Natural killer cell (primary cell): ENCODE measurements around the gene SFTPB. TPM values are rescaled to one million over a fixed set of nuclear protein-coding genes. Genes with fewer than 3 reads are reported as not detected.
A peak's percentile ranks its signal among the peaks of the same experiment; 100 is the strongest.

Source experiments
- ATAC-seq, 3 donors: fragments of 150-1000 bp in 2 of 3; fragments of 200-7000 bp in 1 of 3; cut with Tn5 transposase; 1 replicate in 1 of 3; 2 replicates in 2 of 3; pipeline ENCODE4 v1.10.0; 2021; ENCODE audit warnings: mild to moderate bottlenecking in 2 of 3, moderate library complexity in 2 of 3
- DNase-seq, 2 donors: peaks; one replicate each; pipeline versions ENCODE4 v3.0.0 to v3.0.0-alpha.2; 2013 to 2021; ENCODE audit warnings: mixed read lengths in 1 of 2
- H3K27ac ChIP-seq: one replicate; pipeline ENCODE4 v1.5.1; 2013; ENCODE audit warnings: mild to moderate bottlenecking, low read length
- H3K27me3 ChIP-seq: one replicate; pipeline ENCODE4 v1.6.1; 2013; ENCODE audit warnings: low read length; ENCODE audit not compliant: control insufficient read depth, insufficient read depth
- H3K36me3 ChIP-seq: one replicate; pipeline ENCODE4 v1.6.1; 2013; ENCODE audit warnings: low read length; ENCODE audit not compliant: control insufficient read depth, insufficient read depth
- H3K4me1 ChIP-seq: one replicate; pipeline ENCODE4 v1.6.1; 2013; ENCODE audit warnings: low read length; ENCODE audit not compliant: control insufficient read depth, insufficient read depth
- H3K4me3 ChIP-seq: one replicate; pipeline ENCODE4 v1.5.1; 2013; ENCODE audit warnings: low read length
- H3K9me3 ChIP-seq: one replicate; pipeline ENCODE4 v1.6.1; 2013; ENCODE audit warnings: low read length; ENCODE audit not compliant: control insufficient read depth, insufficient read depth
- H3K27ac Mint-ChIP-seq, 2 donors: one replicate each; pipeline ENCODE4 v1.8.0; 2022; ENCODE audit warnings: mild to moderate bottlenecking in 2 of 2, mixed read lengths in 2 of 2, moderate library complexity in 1 of 2
- H3K27me3 Mint-ChIP-seq, 2 donors: one replicate each; pipeline ENCODE4 v1.8.0; 2022; ENCODE audit warnings: low read depth in 2 of 2, mixed read lengths in 2 of 2
- H3K36me3 Mint-ChIP-seq: one replicate; pipeline ENCODE4 v1.8.0; 2022; ENCODE audit warnings: mixed read lengths
- H3K4me1 Mint-ChIP-seq, 2 donors: one replicate each; pipeline ENCODE4 v1.8.0; 2022; ENCODE audit warnings: mixed read lengths in 2 of 2
- H3K4me3 Mint-ChIP-seq: one replicate; pipeline ENCODE4 v1.8.0; 2022; ENCODE audit warnings: mild to moderate bottlenecking, moderate library complexity, mixed read lengths
- H3K9me3 Mint-ChIP-seq, 2 donors: one replicate each; pipeline ENCODE4 v1.8.0; 2022; ENCODE audit warnings: mixed read lengths in 2 of 2
- CTCF ChIP-seq: fragments of 200-600 bp; IDR thresholded peaks from one replicate; pipeline ENCODE4 v1.8.0; 2022; ENCODE audit warnings: antibody characterized with exemption
- WGBS: methylation state at CpG from one replicate; pipeline ENCODE4 v1.1.7; 2013; ENCODE audit warnings: missing lambda C conversion rate; ENCODE audit not compliant: insufficient coverage; 5-methylcytosine and 5-hydroxymethylcytosine counted together
- intact Hi-C: fragments of 100-400 bp; cut with micrococcal nuclease; formaldehyde crosslinking; loops from one replicate; pipeline ENCODE4 v1.14.2; 2022
- total RNA-seq, 4 donors: library from RNA; stranded (reverse); fragments of 120-200 nt in 1 of 4; gene quantifications; one replicate each; pipeline versions ENCODE4 v1.2.3 to v1.2.4, GENCODE V29; 2013 to 2022

Gene SFTPB
- total RNA-seq, 3 donors from 2014 or later (not counting 1 experiment from before 2014, with no cell fraction given): not detected

- TF ChIP-seq CTCF: no peak
- Mint-ChIP-seq H3K27ac (peak overlapping the region in 1 of 2 donors; percentile 23), H3K4me1 (peaks cover 11% of the 10 kb centered on the region in 2 donors), H3K9me3 (no peaks in the 10 kb centered on the region), H3K27me3 (no peaks in the 10 kb centered on the region), H3K36me3 (peaks cover 28% of the 10 kb centered on the region), H3K4me3 (no peak overlapping the region)
- H3K27me3 ChIP-seq: no peaks in the 10 kb centered on the region
- H3K9me3 ChIP-seq: no peaks in the 10 kb centered on the region
- 95% methylated on average over 7 of the region's 8 CpGs for WGBS
- H3K4me3 ChIP-seq: no peak overlapping the region
- no peak for ATAC-seq
- H3K4me1 ChIP-seq: peaks cover 4% of the 10 kb centered on the region
- peaks cover 75% of the 10 kb centered on the region for H3K36me3 ChIP-seq
- no peak for DNase-seq
- no peak overlapping the region for H3K27ac ChIP-seq
- intact Hi-C loops: no loop called here
Measured at GRCh38 chr2:85635011-85635410, 33.0 kb downstream of the SFTPB start.

- Histone ChIP-seq H3K4me3 (no peak overlapping the region), H3K36me3 (peaks cover 74% of the 10 kb centered on the region), H3K27ac (no peak overlapping the region), H3K9me3 (no peaks in the 10 kb centered on the region), H3K27me3 (no peaks in the 10 kb centered on the region), H3K4me1 (no peaks in the 10 kb centered on the region)
- 94% methylated on average over 2 of the region's 3 CpGs for WGBS
- H3K4me3 Mint-ChIP-seq: no peak overlapping the region
- intact Hi-C loops: no loop called here
- peaks cover 11% of the 10 kb centered on the region for H3K36me3 Mint-ChIP-seq
- H3K27ac Mint-ChIP-seq: no peak overlapping the region
- H3K27me3 Mint-ChIP-seq: no peaks in the 10 kb centered on the region
- H3K9me3 Mint-ChIP-seq: no peaks in the 10 kb centered on the region
- DNase-seq (no peak), ATAC-seq (no peak)
- TF ChIP-seq CTCF: no peak
- H3K4me1 Mint-ChIP-seq: peaks cover 4 to 5% of the 10 kb centered on the region in 2 donors
Measured at GRCh38 chr2:85631316-85631715, 36.7 kb downstream of the SFTPB start.

- no peaks in the 10 kb centered on the region for H3K9me3 Mint-ChIP-seq
Measured at GRCh38 chr2:85628658-85629057, 39.3 kb downstream of the SFTPB start.

More at GRCh38 chr2:85628658-85629057, 39.3 kb downstream of the SFTPB start:
- Histone ChIP-seq H3K27ac (no peak overlapping the region), H3K9me3 (no peaks in the 10 kb centered on the region), H3K4me1 (no peaks in the 10 kb centered on the region), H3K4me3 (no peak overlapping the region), H3K36me3 (peaks cover 79% of the 10 kb centered on the region), H3K27me3 (no peaks in the 10 kb centered on the region)
- Mint-ChIP-seq H3K36me3 (peaks cover 18% of the 10 kb centered on the region), H3K27me3 (no peaks in the 10 kb centered on the region), H3K27ac (peak overlapping the region in 1 of 2 donors; percentile 24), H3K4me1 (no peaks in the 10 kb centered on the region), H3K4me3 (no peak overlapping the region)
- DNase-seq: peak in 1 of 2 donors; percentile 43
- ATAC-seq: peak in 1 of 3 donors; percentile 31
- WGBS: 31% methylated on average over 2 of the region's 2 CpGs
- intact Hi-C loops: no loop called here
- no peak for TF ChIP-seq CTCF
